Measurements from ENCODE around the gene ALCAM. TPM values are rescaled to one million over a fixed set of nuclear protein-coding genes. Genes with fewer than 3 reads are reported as not detected.

Gene ALCAM
- total RNA-seq, 3 donors from 2014 or later: 12.6 to 23.7 (median 14.8) TPM

DNA sequence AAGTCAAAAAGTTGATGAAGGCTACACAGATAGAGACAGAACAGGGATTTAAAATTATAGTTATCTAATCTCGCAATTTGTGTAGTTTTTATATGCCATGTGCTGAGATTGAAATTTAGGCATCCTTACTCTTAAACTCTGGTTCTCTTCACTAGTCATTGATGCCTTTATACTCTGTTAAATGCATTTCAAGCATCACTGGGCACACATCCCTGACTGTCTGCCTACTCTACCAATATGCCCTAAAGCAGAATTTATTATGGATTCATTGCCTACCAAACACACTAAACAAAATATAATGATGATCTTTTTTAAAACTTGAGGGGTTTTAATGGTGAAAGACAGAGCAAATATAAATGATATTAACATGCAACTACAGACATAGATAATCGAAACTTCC, 10.3 kb upstream of the ALCAM start:
- ATAC-seq (no peak), DNase-seq (no peak)
- Histone ChIP-seq H3K4me3 (no peak overlapping the region), H3K36me3 (ENCODE audit: low read depth) (no peaks in the 10 kb centered on the region), H3K9me3 (no peaks in the 10 kb centered on the region), H3K4me1 (ENCODE audit: low read depth) (peaks cover 4% of the 10 kb centered on the region)
- intact Hi-C loops (cut with DNase I, micrococcal nuclease): no loop called here
- TF ChIP-seq, protein P1, sequence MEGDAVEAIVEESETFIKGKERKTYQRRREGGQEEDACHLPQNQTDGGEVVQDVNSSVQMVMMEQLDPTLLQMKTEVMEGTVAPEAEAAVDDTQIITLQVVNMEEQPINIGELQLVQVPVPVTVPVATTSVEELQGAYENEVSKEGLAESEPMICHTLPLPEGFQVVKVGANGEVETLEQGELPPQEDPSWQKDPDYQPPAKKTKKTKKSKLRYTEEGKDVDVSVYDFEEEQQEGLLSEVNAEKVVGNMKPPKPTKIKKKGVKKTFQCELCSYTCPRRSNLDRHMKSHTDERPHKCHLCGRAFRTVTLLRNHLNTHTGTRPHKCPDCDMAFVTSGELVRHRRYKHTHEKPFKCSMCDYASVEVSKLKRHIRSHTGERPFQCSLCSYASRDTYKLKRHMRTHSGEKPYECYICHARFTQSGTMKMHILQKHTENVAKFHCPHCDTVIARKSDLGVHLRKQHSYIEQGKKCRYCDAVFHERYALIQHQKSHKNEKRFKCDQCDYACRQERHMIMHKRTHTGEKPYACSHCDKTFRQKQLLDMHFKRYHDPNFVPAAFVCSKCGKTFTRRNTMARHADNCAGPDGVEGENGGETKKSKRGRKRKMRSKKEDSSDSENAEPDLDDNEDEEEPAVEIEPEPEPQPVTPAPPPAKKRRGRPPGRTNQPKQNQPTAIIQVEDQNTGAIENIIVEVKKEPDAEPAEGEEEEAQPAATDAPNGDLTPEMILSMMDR (IDR thresholded peaks at IDR 0.05): no peak

DNA sequence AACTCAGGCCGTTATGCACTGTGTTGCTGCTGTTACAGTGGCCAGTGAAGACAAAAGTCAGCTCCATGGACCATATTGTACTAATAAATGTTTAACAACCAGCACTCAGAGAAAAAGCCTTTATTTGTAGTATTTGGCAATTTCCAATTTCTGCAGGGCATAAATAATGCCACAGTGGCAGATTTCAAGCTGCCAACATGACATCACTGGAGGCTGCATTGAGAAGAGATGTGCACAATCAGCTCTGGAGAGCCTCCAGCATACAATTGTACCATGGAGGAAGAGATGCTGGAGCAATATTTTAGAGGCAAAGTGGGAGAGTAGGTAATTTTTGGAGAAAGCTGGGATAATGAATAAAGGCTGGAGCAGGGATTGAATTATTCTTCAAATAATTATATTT, 9.7 kb upstream of the ALCAM start:
- Histone ChIP-seq H3K4me1 (ENCODE audit: low read depth) (peaks cover 4% of the 10 kb centered on the region), H3K9me3 (no peaks in the 10 kb centered on the region), H3K4me3 (no peak overlapping the region), H3K36me3 (ENCODE audit: low read depth) (no peaks in the 10 kb centered on the region)
- TF ChIP-seq, protein P1 (IDR thresholded peaks at IDR 0.05): no peak
- DNase-seq: no peak
- intact Hi-C loops (cut with DNase I, micrococcal nuclease): no loop called here
- no peak for ATAC-seq

DNA sequence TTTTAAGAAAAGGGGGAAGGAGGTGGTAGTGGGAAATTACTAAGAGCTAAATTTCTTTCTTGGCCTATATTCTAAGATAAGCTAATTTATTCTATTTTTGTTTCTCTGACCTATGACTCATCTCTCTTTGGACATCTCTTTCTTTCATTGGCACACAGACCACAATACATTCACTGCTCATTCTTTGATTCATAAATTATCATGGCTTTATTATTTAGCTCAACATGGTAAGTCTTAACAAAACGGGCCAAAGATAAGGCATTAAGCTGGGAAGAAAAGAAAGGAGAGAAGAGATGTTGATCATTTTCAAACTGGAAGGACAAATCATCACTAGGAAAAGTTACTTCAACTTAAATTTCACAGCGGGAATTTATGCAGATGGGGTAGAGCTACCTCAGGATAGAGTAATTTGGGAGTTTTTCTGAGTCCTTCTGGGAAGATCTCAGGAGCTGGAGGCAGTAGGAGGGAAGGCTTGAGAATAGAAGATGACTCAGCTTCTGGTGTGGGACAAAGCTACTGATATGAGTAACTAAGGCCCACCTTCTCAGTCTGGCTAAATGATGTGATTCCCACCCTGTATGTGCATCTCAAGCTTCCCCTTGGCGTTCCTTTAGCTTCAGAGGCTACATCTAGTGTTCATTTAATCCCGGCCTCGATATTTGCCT, 7.5 kb upstream of the ALCAM start:
- Histone ChIP-seq H3K4me3 (no peak overlapping the region), H3K4me1 (ENCODE audit: low read depth) (no peaks in the 10 kb centered on the region), H3K9me3 (no peaks in the 10 kb centered on the region), H3K36me3 (ENCODE audit: low read depth) (no peaks in the 10 kb centered on the region)
- TF ChIP-seq, protein P1 (IDR thresholded peaks at IDR 0.05): no peak
- DNase-seq (no peak), ATAC-seq (no peak)
- intact Hi-C loops (cut with DNase I, micrococcal nuclease): no loop called here

DNA sequence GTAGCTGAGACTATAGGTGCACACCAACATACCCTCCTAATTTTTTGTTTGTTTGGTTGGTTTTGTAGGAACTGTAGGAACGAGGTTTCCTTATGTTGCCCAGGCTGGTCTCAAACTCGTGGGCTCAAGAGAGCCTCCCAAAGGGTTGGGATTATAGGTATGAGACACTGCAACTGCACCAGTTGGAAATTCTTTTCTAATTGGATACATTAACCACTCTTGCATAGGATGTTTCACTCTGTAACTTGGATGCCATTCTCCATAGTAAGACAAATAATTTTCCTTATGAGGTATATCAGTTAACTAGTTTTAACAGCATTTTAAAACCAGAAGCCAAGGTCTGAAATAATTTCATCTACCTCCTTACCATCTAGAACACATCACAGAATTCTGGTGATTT, 6.7 kb upstream of the ALCAM start:
- no peak for DNase-seq
- H3K4me3 ChIP-seq: no peak overlapping the region
- ATAC-seq: no peak
- no peaks in the 10 kb centered on the region for H3K9me3 ChIP-seq
- intact Hi-C loops (cut with DNase I, micrococcal nuclease): no loop called here
- TF ChIP-seq, protein P1 (IDR thresholded peaks at IDR 0.05): no peak
- no peaks in the 10 kb centered on the region for H3K4me1 ChIP-seq (ENCODE audit: low read depth)
- no peaks in the 10 kb centered on the region for H3K36me3 ChIP-seq (ENCODE audit: low read depth)

DNA sequence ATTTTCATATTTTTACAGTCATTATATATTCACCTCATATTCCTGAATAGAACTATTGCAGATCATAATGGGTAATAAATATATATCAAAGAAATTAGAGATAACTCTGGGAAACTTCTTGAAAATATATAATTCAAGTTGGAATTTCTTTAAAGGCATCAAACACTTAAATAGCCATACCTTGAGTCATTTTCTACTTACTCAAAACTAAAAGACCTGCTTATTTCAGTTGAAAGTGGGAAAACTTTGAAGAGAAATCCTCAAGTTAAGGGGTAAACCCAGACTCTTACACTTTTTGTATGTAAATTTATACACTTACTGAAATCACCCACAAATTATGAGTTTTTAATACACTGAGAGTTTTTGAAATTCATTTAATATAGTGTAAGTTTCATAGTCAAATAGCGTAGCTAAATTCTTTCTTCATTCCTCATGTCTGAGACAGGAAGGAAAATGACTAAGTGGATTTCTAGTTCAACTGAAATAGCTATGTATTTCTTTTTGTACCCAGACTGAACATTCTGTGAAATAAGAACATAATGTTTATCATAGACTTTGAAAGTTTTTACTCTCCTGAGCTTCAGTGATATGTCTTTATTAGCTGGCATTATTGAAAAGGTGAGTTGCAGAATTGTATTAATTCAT, 4.6 kb upstream of the ALCAM start:
- DNase-seq (no peak), ATAC-seq (no peak)
- no peaks in the 10 kb centered on the region for H3K36me3 ChIP-seq (ENCODE audit: low read depth)
- peaks cover 7% of the 10 kb centered on the region for H3K4me1 ChIP-seq (ENCODE audit: low read depth)
- H3K9me3 ChIP-seq: no peaks in the 10 kb centered on the region
- TF ChIP-seq, protein P1 (IDR thresholded peaks at IDR 0.05): no peak
- no peak overlapping the region for H3K4me3 ChIP-seq
- intact Hi-C loops (cut with DNase I, micrococcal nuclease): no loop called here
